OCI-LY1 (cell line): ENCODE measurements around the gene KCNMB2.

ENCODE experiments used
- H2AFZ ChIP-seq: fragments of 200-600 bp; sonication (generic), shearing (Covaris generic); 2 replicates; pipeline ENCODE4 v1.6.0; 2014; ENCODE audit warnings: antibody characterized with exemption, mild to moderate bottlenecking, low read length
- H3F3A ChIP-seq: fragments of 200-600 bp; sonication (generic), shearing (Covaris generic); 2 replicates; pipeline ENCODE4 v1.6.0; 2014; ENCODE audit warnings: mild to moderate bottlenecking, antibody characterized with exemption, low read length, moderate library complexity; ENCODE audit not compliant: insufficient read depth
- H3K27ac ChIP-seq: fragments of 200-600 bp; sonication (generic); 2 replicates; pipeline ENCODE4 v1.5.1; 2014; ENCODE audit warnings: low read length, mixed run types, mild to moderate bottlenecking, low read depth; ENCODE audit not compliant: poor library complexity, severe bottlenecking
- H3K27me3 ChIP-seq: fragments of 200-600 bp; sonication (generic); 2 replicates; pipeline ENCODE4 v1.6.0; 2014; ENCODE audit warnings: antibody characterized with exemption, mild to moderate bottlenecking, low read length, moderate library complexity; ENCODE audit not compliant: insufficient read depth
- H3K36me3 ChIP-seq: fragments of 200-600 bp; sonication (generic); 2 replicates; pipeline ENCODE4 v1.6.1; 2014; ENCODE audit warnings: mild to moderate bottlenecking, antibody characterized with exemption, low read length, moderate library complexity, mixed read lengths; ENCODE audit not compliant: insufficient read depth
- H3K4me1 ChIP-seq: fragments of 200-600 bp; sonication (generic); 2 replicates; pipeline ENCODE4 v1.5.1; 2014; ENCODE audit warnings: mild to moderate bottlenecking, low read length, moderate library complexity; ENCODE audit not compliant: insufficient read depth, severe bottlenecking
- H3K4me2 ChIP-seq: fragments of 200-600 bp; sonication (generic), shearing (Covaris generic); 2 replicates; pipeline ENCODE4 v1.6.1; 2014; ENCODE audit warnings: low read length
- H3K4me3 ChIP-seq: fragments of 200-600 bp; sonication (generic); 2 replicates; pipeline ENCODE4 v1.5.1; 2014; ENCODE audit warnings: low read length, low read depth, mild to moderate bottlenecking, mixed read lengths; ENCODE audit not compliant: poor library complexity, severe bottlenecking
- H3K79me2 ChIP-seq: fragments of 200-600 bp; shearing (Covaris generic); 2 replicates; pipeline ENCODE4 v1.6.1; 2016; ENCODE audit warnings: mixed run types, low read length, mixed read lengths; ENCODE audit not compliant: insufficient read depth
- H3K9ac ChIP-seq: fragments of 200-600 bp; sonication (generic), shearing (Covaris generic); 2 replicates; pipeline ENCODE4 v1.6.1; 2014; ENCODE audit warnings: mild to moderate bottlenecking, low read length, mixed read lengths
- H3K9me2 ChIP-seq: fragments of 200-600 bp; sonication (generic), shearing (Covaris generic); 2 replicates; pipeline ENCODE4 v1.6.1; 2014; ENCODE audit warnings: low read depth, mild to moderate bottlenecking, low read length, mixed read lengths
- H3K9me3 ChIP-seq: fragments of 200-600 bp; shearing (Covaris generic); 2 replicates; pipeline ENCODE4 v1.6.1; 2014; ENCODE audit warnings: low read length, mixed read lengths
- H4K20me1 ChIP-seq: fragments of 200-600 bp; sonication (generic), shearing (Covaris generic); 2 replicates; pipeline ENCODE4 v1.6.0; 2016; ENCODE audit warnings: mild to moderate bottlenecking, low read length; ENCODE audit not compliant: insufficient read depth
- EZH2 ChIP-seq: fragments of 200-600 bp; sonication (generic), shearing (Covaris generic); IDR thresholded peaks from 2 replicates; pipeline ENCODE4 v1.8.0; 2017; ENCODE audit warnings: borderline replicate concordance, mixed run types, mild to moderate bottlenecking, antibody characterized with exemption, low read length, moderate library complexity, mixed read lengths
- TF ChIP-seq, protein P1 (sequence below): fragments of 200-600 bp; sonication (generic), shearing (Covaris generic); IDR thresholded peaks from 2 replicates; pipeline ENCODE4 v1.5.1; 2017; ENCODE audit warnings: mild to moderate bottlenecking, antibody characterized with exemption, low read length, moderate library complexity, mixed read lengths

Gene KCNMB2

GRCh38 chr3:178508443-178508825 lies 27.8 kb upstream of the KCNMB2 start:
- Histone ChIP-seq H3K9me2 (no peaks in the 10 kb centered on the region), H3K4me3 (no peak overlapping the region), H3K36me3 (no peaks in the 10 kb centered on the region), H3K27me3 (no peaks in the 10 kb centered on the region), H3K79me2 (no peaks in the 10 kb centered on the region), H2AFZ (no peak overlapping the region), H3K27ac (no peak overlapping the region), H3F3A (no peaks in the 10 kb centered on the region), H4K20me1 (no peaks in the 10 kb centered on the region), H3K4me1 (peaks cover 3% of the 10 kb centered on the region), H3K4me2 (no peak overlapping the region), H3K9me3 (no peaks in the 10 kb centered on the region), H3K9ac (no peak overlapping the region)
- no peak for TF ChIP-seq EZH2

DNA sequence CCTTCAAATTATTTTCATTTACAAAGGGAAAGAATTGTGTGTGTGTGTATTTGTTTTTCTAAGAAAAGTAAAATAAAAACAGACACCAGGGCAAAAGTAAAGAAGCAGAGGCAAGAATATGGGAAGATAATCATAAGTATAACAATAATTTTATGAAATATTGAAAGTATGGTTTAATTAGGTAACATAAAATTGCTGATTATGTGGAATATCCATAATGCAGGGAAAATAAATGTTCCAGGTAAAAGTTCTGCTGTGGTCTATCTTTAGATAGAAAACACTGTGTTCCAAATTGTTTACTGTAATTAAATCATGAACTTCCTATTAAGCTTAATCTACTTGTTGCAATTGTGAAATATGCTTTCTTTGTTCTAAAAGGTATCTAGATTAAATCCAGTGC lies 25.7 kb upstream of the KCNMB2 start:
- Histone ChIP-seq H4K20me1 (no peaks in the 10 kb centered on the region), H3K36me3 (no peaks in the 10 kb centered on the region), H3K27me3 (no peaks in the 10 kb centered on the region), H3K9me2 (no peaks in the 10 kb centered on the region), H3F3A (no peaks in the 10 kb centered on the region), H3K9ac (no peak overlapping the region), H3K27ac (no peak overlapping the region), H3K9me3 (no peaks in the 10 kb centered on the region), H2AFZ (no peak overlapping the region), H3K4me3 (no peak overlapping the region), H3K4me1 (peaks cover 12% of the 10 kb centered on the region), H3K4me2 (no peak overlapping the region), H3K79me2 (no peaks in the 10 kb centered on the region)
- TF ChIP-seq, protein P1, sequence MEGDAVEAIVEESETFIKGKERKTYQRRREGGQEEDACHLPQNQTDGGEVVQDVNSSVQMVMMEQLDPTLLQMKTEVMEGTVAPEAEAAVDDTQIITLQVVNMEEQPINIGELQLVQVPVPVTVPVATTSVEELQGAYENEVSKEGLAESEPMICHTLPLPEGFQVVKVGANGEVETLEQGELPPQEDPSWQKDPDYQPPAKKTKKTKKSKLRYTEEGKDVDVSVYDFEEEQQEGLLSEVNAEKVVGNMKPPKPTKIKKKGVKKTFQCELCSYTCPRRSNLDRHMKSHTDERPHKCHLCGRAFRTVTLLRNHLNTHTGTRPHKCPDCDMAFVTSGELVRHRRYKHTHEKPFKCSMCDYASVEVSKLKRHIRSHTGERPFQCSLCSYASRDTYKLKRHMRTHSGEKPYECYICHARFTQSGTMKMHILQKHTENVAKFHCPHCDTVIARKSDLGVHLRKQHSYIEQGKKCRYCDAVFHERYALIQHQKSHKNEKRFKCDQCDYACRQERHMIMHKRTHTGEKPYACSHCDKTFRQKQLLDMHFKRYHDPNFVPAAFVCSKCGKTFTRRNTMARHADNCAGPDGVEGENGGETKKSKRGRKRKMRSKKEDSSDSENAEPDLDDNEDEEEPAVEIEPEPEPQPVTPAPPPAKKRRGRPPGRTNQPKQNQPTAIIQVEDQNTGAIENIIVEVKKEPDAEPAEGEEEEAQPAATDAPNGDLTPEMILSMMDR: no peak
- no peak for TF ChIP-seq EZH2

DNA sequence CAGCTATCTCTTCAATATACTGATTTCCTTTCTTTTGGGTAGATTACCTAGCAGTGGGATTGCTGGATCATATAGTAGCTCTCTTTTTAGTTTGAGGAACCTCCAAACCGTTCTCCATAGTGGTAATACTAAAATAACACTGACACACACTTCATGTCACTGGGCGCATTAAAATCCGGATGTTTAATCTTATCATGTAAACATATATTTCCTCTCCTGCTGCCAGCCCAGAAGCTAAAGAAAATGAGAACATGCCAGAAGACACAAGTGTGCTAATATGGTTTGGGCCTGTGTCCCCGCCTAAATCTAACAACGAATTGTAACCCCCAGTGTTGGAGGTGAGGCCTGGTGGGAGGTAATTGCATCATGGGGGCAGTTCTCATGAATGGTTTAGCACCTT lies 23.6 kb upstream of the KCNMB2 start:
- no peak for TF ChIP-seq EZH2
- TF ChIP-seq, protein P1: no peak
- Histone ChIP-seq H3K79me2 (no peaks in the 10 kb centered on the region), H3K4me3 (no peak overlapping the region), H3F3A (no peaks in the 10 kb centered on the region), H3K27ac (no peak overlapping the region), H2AFZ (no peak overlapping the region), H3K4me2 (no peak overlapping the region), H3K9me3 (no peaks in the 10 kb centered on the region), H3K9ac (no peak overlapping the region), H3K36me3 (no peaks in the 10 kb centered on the region), H3K27me3 (no peaks in the 10 kb centered on the region), H3K4me1 (peaks cover 17% of the 10 kb centered on the region), H4K20me1 (no peaks in the 10 kb centered on the region), H3K9me2 (no peaks in the 10 kb centered on the region)

- Histone ChIP-seq H3K4me2 (no peak overlapping the region), H3K9me2 (no peaks in the 10 kb centered on the region), H3K9ac (no peak overlapping the region), H2AFZ (no peak overlapping the region), H3K79me2 (no peaks in the 10 kb centered on the region), H3K27me3 (no peaks in the 10 kb centered on the region), H3F3A (no peaks in the 10 kb centered on the region), H3K9me3 (no peaks in the 10 kb centered on the region), H3K4me3 (no peak overlapping the region), H4K20me1 (no peaks in the 10 kb centered on the region), H3K4me1 (peaks cover 17% of the 10 kb centered on the region), H3K36me3 (no peaks in the 10 kb centered on the region), H3K27ac (peak overlapping the region; percentile 62)
- TF ChIP-seq, protein P1: no peak
- no peak for TF ChIP-seq EZH2
Observed at GRCh38 chr3:178513546-178514380, 22.5 kb upstream of the KCNMB2 start.
